GM03348 (cell line): ENCODE results near the gene TMEM213.

Experiments used
- DNase-seq: peaks from one replicate; pipeline ENCODE4 v3.0.0; 2012; ENCODE audit warnings: low spot score

The TMEM213 gene, protein sequence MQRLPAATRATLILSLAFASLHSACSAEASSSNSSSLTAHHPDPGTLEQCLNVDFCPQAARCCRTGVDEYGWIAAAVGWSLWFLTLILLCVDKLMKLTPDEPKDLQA

DNA sequence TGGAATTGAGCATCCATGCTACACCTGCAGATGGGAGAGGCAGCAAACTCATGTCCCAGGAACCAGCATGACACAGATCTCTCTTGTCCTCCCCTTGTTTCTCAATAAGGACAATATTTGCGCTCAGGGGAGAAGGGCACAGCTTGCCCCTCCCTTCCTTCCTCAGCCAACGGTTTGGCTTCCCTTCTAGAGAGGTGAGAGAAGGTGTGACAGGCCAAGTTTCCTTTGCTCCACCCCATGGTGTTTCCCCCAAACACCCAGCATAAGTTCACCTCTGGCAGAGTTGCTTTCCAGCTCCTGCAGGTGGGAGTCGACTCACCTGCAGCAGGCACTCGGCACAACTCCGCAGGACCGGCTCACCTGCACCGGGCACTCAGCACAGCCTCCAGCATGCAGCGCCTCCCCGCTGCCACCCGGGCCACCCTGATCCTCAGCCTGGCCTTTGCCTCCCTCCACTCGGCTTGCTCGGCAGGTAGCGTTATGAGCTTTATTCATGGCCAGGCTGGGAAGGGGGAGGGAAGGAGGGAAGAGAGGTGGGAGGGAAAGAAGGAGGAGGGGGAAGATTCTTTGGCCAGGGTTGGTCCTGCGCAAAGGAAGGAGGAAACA, at the start of gene TMEM213, which contains the start of gene ATP6V0A4:
Gene TMEM213, plus strand, starts transcription at position 280 of the 606 bp plus-strand sequence. Its CDS starts 111 bp downstream, at position 391.
Gene ATP6V0A4, minus strand, starts transcription at position 482 of the 606 bp plus-strand sequence. CDS start 26,949 bp downstream, outside the sequence.
- DNase-seq: no peak

DNA sequence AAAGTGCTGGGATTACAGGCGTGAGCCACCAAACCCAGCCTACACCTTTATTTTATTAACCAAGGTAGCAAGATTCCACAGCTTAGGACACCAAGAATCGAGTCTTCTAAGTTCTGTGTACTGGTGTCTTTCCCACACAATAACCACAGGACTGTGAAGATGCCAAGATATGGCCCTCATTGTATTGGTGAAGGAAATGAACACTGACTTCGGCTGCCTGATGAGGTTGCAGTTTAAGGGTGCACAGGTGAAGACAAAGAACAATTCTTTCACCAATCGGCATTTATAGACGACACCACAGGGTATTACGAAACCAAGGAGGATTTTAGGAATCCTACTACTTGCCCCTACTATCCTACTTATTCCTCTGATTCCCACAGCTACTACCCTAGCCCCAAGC, 49.1 kb upstream of the TMEM213 start:
- DNase-seq: no peak

DNA sequence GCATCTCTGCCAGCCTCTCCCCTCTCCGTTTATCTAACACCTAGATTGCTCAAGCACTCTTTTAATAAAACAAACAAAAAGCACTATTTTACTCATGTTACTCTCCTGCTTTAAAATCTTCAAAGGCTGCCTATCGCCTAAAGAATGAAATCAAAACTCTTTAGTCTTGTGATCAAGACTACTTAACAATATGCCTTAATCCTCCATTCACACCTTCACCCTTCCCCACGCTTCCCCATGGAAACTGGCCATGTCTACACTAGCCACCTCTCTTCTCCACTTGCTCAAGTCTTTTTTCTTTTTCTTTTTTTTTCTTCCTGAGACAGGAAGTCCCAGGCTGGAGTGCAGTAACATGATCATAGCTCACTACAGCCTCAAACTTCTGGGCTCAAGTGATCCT, 47.8 kb upstream of the TMEM213 start:
- no peak for DNase-seq

DNA sequence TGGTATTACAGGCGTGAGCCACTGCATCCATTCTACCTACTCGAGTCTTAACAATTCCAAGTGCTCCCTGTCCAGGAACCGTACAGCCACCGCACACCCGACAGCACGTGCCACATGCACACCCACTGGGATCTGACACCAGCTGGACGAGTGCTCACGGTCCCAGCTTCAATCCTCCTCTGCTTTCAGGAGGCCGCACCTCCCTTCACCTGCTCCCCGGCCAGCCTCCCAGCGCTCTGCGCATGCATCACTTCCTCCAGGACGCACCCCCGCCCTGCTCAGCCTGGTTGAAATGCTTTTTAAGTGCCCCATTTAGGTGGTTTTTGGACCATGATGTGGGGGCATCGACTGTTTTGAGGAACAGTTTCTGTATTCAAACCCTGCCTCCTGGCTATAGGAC, 47.3 kb upstream of the TMEM213 start:
- DNase-seq: no peak

DNA sequence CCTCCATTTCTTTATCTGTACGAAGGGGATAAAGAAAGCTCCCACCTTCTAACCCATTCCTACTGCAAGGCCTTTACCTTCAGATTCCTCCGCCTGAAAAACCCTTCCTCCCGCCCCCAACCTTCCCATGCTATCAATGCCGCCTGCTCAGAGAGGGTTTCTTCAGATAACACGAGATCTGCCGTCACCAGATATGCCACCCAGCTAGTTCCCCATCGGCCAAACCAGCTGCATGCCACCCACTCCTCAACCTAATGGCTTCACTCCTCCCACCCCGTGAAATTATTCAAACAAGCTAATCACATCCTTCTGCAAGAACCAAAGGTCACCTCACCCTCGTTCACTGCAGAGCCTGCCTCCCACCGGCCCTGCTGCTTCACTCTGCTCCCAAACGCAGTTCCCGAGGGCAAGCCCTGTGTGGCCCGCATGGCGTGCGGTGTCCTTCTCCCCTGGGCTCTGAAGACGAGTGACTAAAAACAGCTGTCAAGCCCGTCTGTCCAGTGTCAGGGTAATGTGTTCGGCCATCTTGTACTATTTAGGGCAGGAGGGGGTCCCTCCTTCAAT, 46.8 kb upstream of the TMEM213 start:
- no peak for DNase-seq

DNA sequence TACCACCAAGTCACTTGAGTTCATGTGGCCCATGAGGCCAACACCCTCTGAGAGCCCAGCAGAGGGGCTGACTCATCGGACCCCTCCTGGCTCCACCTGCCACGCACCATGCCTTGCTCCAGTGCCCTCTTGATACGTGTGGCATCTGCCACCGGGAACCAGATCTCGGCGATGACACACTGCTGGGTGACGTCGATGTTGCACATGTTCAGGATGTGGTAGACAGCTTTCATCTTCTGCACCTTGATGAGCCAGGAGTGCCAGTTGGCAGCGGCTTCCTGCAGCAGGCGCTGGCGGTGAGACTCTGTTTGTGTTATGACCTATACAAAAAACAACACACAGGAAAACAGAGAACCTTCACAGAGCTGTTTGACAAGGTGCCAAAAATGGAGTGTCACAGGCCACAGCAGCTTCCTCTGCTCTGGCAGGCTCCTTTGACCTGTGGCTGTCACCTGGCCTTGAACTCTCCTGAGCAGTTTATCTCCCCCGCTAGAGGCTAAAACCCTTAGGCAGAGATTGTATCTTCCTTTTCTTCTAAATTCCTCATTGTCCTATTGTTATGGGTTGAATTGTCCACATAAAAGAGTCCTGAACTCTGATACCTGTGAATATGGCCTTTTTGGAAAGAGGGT, 45.2 kb upstream of the TMEM213 start:
- DNase-seq: no peak

DNA sequence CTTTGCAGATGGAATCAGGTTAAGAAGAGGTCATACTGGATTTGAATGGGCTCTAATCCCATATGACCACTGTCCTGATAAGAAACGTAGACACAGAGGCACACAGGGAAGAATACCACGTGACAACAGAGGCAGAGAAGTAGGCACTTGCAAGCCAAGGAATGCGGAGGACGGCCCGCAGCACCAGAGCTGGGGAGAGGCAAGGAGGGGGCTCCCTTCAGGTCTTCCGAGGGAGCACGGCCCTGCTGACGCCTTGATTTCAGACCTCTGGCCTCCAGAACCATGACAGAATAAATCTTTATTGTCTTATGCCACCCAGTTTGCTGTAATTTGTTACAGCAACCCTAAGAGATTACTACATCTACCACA, 44.7 kb upstream of the TMEM213 start:
- DNase-seq: no peak

DNA sequence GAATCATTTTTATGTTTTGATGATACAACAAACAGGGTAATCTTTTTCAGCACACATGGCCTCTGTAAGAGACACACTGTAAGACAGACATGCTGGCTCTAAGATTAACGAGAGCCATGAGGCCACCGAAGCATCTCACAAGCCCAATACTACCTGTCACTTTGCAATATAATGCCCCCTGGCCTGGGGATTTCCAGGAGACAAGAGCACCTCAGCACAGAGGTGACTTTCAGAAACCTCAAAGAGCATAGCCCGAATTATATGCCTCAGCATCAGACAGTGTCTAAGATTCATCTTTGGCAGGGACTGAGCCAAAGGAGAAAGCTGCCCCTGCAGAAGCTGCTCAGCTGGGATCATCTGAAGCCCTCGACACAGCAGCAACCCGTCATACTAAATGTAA, 44.2 kb upstream of the TMEM213 start:
- DNase-seq: no peak

DNA sequence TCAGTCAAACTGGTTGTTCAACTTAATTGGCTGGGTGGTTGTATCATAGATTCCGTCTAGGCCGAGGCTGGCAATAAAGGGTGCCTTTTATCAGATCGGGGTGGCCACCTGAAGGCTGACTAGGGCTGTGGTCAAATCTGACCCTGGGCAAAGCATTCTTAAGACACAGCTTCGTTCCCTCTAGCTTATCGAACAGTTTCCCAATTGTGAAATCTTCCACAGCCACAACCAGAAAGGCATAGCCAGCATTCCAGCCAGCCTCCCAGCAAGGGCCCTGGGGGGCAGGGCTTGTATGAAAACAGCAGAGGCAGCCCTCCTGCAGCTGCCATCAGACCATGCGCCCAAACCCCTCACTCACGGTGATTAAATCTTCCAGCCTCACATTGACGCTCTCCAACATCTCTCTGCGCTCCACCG, 42.5 kb upstream of the TMEM213 start:
- DNase-seq: peak; percentile 24

DNA sequence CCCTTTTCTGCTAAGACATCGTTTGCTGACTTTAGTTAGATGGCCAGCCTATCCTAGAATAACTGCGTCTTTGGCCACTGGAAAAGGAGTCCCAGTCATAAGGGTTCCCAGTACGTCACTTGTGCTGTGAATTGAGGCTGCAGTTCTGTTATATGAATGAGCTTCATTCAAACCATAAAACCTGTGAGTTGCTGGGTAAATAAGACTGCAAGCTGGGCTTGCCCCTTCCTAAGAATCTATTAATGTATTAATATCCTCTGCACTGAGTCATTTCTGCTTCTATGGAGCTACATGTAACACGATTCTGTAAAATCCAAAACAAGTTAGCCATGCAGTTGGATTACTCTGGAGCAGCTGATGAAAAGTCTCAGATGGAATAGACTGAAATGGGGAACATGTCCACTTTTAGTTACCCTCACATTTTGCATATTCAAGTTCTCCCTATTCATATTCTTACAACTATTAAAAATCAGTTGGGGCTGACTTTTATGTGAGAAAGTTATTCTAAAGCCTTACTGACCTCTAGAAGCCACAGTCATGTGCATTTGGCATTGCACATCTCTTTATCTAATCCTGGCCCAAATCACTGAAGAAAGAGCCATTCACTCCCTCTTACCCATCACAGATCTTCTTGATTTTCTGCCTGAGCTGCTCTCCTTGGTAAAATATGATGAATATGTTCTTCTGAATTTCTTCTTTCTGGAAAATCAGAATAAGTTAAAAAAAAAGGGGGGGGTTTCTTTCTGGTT, 41.8 kb upstream of the TMEM213 start:
- DNase-seq: no peak

DNA sequence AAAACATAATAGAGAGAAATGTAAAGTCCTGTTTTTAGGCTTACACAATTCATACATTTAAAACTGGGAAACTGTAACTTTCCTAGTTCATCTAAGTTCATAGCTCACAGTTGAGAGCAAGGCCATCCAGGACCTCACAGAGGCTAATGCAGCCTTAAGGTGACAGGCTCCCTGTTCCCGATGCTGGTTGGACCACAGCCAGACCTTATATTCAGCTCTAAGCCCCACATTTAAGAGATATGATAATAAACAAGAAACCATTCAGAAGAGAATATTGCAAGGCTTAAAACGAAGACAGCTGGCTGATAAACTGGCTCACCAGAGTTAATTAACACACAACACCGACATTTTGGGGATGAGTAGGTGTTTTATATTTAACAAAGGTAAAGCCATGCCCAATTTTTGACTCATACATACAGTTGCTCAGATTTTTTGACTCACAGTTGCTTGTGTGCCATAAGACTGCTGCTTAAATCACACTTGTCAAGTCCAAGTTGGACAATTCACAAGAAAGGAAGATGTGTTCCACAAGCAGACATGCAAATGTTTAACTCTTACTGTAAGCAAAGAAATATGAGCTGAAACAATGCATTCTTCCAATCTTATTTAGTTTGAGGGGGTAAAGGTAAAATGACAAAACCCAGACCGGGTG, 41.1 kb upstream of the TMEM213 start:
- no peak for DNase-seq

DNA sequence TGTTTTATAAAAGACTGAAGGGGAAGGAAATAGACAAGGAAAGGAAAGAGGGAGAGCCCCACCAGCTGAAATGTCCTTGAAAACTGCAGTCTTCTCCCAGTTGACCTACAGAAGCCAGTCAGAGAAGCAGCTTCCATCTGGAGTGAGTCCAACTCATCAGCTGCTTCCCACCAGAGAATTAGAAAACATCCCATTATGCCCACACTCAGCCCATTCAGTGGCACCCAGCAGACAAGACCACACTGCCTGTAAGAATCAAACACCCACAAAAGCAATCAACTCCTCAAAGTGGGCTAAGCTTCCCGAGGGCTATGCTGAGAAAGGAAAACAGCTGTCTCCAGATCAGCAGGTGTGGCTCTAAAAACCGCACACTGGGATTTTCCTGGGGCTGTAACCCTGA, 29.6 kb upstream of the TMEM213 start:
- no peak for DNase-seq

DNA sequence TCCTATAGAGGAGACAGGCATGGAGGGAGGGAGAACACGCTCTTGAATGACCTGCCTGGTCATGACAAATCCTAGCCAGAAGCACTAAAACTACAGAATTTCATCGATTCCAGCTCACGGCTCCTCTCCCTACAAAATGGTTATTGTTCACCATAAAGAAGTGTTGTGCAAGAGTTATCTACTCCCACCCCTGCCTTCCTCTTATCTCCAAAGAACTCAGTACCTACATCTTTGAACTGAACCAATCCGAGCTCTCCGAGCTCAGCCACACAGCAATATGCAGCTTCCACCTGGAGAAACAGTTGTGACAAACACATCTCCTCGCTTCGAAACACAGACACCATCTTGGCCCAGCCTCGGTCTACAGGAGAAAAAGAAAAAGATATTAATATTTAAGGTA, 26.9 kb upstream of the TMEM213 start:
- no peak for DNase-seq

DNA sequence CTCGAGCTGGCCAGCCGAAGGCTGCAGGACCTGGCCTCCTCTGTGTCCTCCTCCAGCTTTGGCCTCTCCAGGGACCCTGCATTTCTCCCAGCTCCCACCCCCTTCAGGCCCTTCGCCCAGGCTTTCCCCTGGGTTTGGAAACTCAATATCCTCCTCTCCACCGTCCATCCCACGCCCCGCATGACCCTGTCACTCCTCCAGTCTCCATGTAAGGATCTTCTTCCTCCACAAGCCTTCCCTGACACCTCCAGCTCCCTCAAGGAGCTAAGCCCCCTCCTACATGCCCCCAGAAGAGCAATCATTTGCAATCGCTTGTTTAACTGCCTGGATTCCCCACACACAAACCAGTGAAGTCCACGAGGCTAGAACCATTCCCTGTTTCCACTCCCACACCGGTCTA, 24.6 kb upstream of the TMEM213 start:
- no peak for DNase-seq

DNA sequence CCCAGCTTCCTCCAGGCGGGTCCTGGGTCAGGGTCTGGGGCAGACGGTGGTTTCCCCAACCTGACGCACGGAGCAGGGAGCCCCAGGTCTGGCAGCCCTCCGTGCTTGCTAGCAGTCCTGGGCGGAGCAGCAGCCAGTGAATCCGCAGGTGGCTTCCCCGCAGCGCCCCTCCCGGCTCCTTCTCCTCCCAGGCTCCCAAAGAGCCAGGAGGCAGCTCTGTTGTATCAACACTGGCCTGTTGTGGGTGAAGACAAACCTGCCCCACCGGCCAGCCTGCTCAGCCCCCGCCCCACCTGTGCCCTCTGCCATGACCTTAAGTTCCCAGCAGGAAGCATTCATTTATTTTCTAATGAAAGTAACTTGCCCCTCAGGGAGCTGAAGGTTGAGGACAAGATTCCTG, 24.0 kb upstream of the TMEM213 start:
- DNase-seq: no peak

DNA sequence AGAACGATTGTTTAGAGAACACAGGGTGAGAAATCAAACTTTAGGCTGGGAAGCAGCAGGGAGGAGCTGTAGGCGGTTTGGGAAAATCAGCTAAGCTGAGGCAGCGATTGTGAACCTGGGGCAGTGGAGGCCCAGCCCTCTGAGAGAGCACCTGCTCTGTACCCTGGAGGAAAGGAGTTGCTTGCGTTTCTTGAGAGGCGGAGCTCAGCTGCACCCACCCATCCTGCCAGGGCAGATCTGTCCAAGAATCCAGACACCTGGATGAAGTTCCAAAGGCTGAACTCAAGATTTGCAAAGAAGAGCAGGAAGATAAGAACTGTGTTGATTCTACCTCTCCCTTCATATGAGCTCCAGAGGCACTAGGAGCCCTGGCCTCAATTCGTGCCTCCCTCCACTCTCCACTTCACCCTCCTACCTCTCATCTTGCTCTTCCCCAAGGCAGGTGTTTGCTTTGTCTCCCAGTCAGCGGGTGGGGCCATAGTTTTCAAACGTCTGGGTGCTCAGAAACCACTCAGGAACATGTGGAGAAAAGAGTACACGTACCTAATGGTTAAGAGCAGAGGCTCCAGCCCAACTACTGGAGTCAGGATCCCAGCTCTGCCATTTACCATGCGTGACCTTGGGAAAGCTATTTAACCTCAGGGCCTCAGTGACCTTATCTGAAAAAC, 21.5 kb upstream of the TMEM213 start:
- DNase-seq: no peak

DNA sequence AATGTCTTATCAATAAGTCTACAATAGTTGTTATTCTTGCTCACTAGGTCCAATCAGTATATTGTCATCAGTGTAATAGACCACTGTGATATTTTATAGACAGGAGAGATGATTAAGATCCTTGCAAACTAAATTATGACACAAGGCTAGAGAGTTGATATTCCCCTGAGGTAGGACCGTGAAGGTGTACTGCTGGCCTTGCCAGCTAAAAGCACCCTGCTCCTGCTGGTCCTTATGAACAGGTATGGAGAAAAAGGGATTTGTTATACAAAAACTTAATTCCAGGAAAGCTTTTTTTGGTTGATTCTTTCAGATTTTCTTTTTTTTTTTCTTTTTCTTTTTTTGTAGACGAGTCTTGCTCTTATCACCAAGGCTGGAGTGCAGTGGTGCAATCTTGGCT, 16.8 kb upstream of the TMEM213 start:
- no peak for DNase-seq

DNA sequence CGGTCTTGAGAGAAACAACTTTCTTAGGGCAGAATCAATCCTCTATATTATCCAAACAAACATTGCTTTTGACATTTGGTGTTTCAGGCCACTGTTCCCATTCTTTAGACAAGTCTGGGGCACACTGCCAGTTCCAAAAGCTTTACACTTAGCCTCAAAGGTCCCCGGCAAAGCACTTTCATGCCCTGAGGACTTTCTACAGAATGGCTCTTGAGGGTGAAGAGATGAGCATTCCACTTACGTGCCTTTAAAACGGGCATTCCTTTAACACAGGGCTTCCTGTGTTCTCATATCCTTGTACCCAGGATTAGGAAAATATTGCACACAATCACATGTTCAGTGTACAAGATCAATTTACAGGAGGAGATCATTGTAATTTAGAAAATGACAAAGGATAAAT, 13.1 kb upstream of the TMEM213 start:
- DNase-seq: no peak

DNA sequence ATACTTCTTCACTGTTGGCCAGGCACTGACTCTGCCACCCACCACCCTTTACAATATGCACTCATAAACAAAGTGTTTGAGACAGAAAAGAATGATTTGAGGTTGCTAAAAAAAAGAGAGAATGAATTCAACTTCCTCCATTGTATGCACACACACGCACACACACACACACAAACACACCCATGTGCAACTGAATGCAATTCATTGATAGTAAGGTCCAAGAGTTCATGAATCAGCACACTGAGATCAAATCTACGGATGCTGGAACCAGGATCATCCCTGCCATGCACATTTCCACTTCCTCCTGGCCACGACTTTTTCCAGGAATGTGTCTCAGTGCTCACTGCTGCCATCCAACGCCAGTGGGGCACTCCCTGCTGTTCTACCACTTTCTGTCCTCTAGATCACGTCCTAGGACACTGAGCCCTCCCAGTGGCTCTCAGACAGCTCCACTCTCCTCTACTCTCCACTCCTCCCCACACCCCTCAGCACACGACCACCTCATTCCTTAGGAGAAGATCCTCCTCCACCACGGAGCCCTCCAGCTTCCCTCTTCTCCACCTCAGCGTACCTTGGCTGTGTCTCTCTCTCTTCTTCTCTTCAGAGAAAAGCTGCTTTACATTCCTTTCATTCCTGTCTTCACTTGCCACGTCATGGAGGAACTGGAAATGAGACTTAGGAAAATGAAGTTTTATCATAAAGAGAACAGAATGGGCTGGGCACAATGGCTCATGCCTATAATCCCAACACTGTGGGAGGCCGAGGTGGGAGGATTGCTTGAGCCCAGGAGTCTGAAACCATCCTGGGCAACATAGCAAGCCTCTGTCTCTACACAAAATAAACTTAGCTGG, 12.0 kb upstream of the TMEM213 start:
- DNase-seq: peak; percentile 21

DNA sequence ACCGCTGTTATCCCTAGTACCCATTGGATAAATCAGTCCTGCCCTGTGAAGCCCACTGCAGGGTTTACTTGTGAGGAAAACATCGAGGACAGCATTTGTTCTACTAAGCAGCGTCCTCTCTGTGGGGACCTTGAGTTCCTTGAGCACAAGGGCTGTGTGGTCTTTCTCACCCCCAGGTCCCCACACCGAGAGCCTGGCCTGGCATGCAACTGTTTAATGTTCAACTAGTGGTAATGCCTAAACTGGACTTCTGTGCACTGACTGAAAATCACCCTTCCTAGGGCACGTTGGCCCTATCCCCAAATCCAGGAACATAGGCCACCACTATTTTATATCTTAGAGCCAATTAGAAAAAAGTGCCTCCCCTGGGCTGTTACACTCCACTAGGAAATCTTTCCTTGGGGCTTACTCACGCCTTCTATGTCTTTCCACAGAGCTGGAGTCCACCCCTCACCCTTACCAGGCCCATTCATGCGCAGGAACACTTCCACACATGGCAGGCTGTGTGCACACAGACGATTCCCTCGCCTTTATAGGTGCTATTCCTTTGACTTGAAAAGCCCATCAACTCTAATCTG, 1.7 kb upstream of the TMEM213 start:
- no peak for DNase-seq
